GM19324 (cell line): ENCODE data around the gene MUC6.

ENCODE experiments used
- ATAC-seq: cut with Tn5 transposase; IDR thresholded peaks from one replicate; pipeline ENCODE4 v1.9.1; 2021; ENCODE audit warnings: mild to moderate bottlenecking, moderate library complexity; ENCODE audit not compliant: unreplicated experiment, low FRiP score

The MUC6 gene

GRCh38 chr11:1072116-1072820, 35.8 kb upstream of the MUC6 start:
- ATAC-seq, result no peak

- ATAC-seq, result no peak
These were observed 35.1 kb upstream of the MUC6 start for GRCh38 chr11:1071571-1072115.

GRCh38 chr11:1070594-1071462, 34.3 kb upstream of the MUC6 start:
- no peak for ATAC-seq

GRCh38 chr11:1069740-1070139, 33.2 kb upstream of the MUC6 start:
- no peak for ATAC-seq

GRCh38 chr11:1067812-1068496, 31.4 kb upstream of the MUC6 start:
- no peak for ATAC-seq

GRCh38 chr11:1064167-1064566, 27.6 kb upstream of the MUC6 start:
- no peak for ATAC-seq

- no peak for ATAC-seq
These were observed 25.7 kb upstream of the MUC6 start for GRCh38 chr11:1062075-1062820.

- no peak for ATAC-seq
These were observed 24.5 kb upstream of the MUC6 start for GRCh38 chr11:1060852-1061616.

GRCh38 chr11:1060410-1060809, 23.9 kb upstream of the MUC6 start:
- ATAC-seq, result no peak

- ATAC-seq, result no peak
These were observed 23.2 kb upstream of the MUC6 start for GRCh38 chr11:1059759-1060158.

GRCh38 chr11:1057806-1058205, 21.3 kb upstream of the MUC6 start:
- no peak for ATAC-seq

- ATAC-seq, result no peak
These were observed 19.7 kb upstream of the MUC6 start for GRCh38 chr11:1055990-1056771.

GRCh38 chr11:1055109-1055703, 18.7 kb upstream of the MUC6 start:
- no peak for ATAC-seq

- no peak for ATAC-seq
These were observed 17.9 kb upstream of the MUC6 start for GRCh38 chr11:1054143-1055108.

- ATAC-seq, result no peak
These were observed 16.8 kb upstream of the MUC6 start for GRCh38 chr11:1053121-1053901.

- no peak for ATAC-seq
These were observed 15.9 kb upstream of the MUC6 start for GRCh38 chr11:1052133-1053011.
